Measurements from ENCODE around the gene GPATCH11.

Gene GPATCH11

GRCh38 chr2:37111958-37112357, 27.6 kb downstream of the GPATCH11 start:
- no peak overlapping the region for H4K91ac ChIP-seq (ENCODE audit: low read depth, low read length, poor library complexity)
- H2BK5ac ChIP-seq (ENCODE audit: low read length) = no peak overlapping the region
- H2BK12ac ChIP-seq (ENCODE audit: low read length) = no peak overlapping the region
- no peaks in the 10 kb centered on the region for H3K27me3 ChIP-seq (ENCODE audit: control insufficient read depth in 3 of 3, insufficient read depth in 3 of 3, low read depth in 1 of 3, low read length in 3 of 3)
- no peaks in the 10 kb centered on the region for H3K9me3 ChIP-seq (replicated peaks in 1 of 2; ENCODE audit: control insufficient read depth in 2 of 2, insufficient read depth in 1 of 2, low read depth in 1 of 2, low read length in 2 of 2)
- H3K27ac ChIP-seq (replicated peaks; ENCODE audit: low read length) = no peak overlapping the region
- no peak overlapping the region for H3K4ac ChIP-seq (ENCODE audit: low read length)
- no peak overlapping the region for H3K23ac ChIP-seq (ENCODE audit: low read depth, low read length, poor library complexity)
- H3K9ac ChIP-seq (ENCODE audit: low read depth, low read length, poor library complexity) = no peak overlapping the region
- H3K4me2 ChIP-seq (ENCODE audit: insufficient read depth, low read length, poor library complexity, severe bottlenecking) = no peak overlapping the region
- H3K18ac ChIP-seq (ENCODE audit: low read length) = no peak overlapping the region
- no peaks in the 10 kb centered on the region for H3K4me1 ChIP-seq (ENCODE audit: control insufficient read depth in 2 of 2, insufficient read depth in 1 of 2, low read depth in 1 of 2, low read length in 2 of 2)
- no peak overlapping the region for H3K4me3 ChIP-seq (ENCODE audit: low read length in 2 of 2)
- no peak overlapping the region for H4K8ac ChIP-seq (ENCODE audit: low read depth, low read length)
- whole genome bisulfite sequencing, 2 donors (ENCODE audit: extremely low coverage in 2 of 2, insufficient read length in 2 of 2, insufficient replicate concordance in 1 of 2) = no CpG with 5 or more reads among the region's 2 CpGs
- H2BK15ac ChIP-seq (ENCODE audit: low read length) = no peak overlapping the region
- no peak overlapping the region for H2BK120ac ChIP-seq (ENCODE audit: low read depth, low read length)
- H2AK5ac ChIP-seq (ENCODE audit: low read depth, low read length) = no peak overlapping the region
- H3K14ac ChIP-seq (ENCODE audit: low read length) = no peak overlapping the region
- no peaks in the 10 kb centered on the region for H3K79me1 ChIP-seq (ENCODE audit: low read depth, low read length)
- DNase-seq (ENCODE audit: low spot score) = no peak
- peaks cover 6 to 80% of the 10 kb centered on the region in 2 donors for H3K36me3 ChIP-seq (replicated peaks in 1 of 2; ENCODE audit: control insufficient read depth in 2 of 2, insufficient read depth in 2 of 2, low read length in 2 of 2)
- H2AFZ ChIP-seq (ENCODE audit: low read length) = no peak overlapping the region

- Histone ChIP-seq H2BK12ac (ENCODE audit: low read length) (no peak overlapping the region), H2BK5ac (ENCODE audit: low read length) (no peak overlapping the region), H3K4me2 (ENCODE audit: insufficient read depth, low read length, poor library complexity, severe bottlenecking) (no peak overlapping the region), H3K36me3 (replicated peaks in 1 of 2; ENCODE audit: control insufficient read depth in 2 of 2, insufficient read depth in 2 of 2, low read length in 2 of 2) (peaks cover 6 to 73% of the 10 kb centered on the region in 2 donors), H3K79me1 (ENCODE audit: low read depth, low read length) (no peaks in the 10 kb centered on the region), H3K18ac (ENCODE audit: low read length) (no peak overlapping the region), H4K8ac (ENCODE audit: low read depth, low read length) (no peak overlapping the region), H2AK5ac (ENCODE audit: low read depth, low read length) (no peak overlapping the region), H3K23ac (ENCODE audit: low read depth, low read length, poor library complexity) (no peak overlapping the region), H3K9me3 (replicated peaks in 1 of 2; ENCODE audit: control insufficient read depth in 2 of 2, insufficient read depth in 1 of 2, low read depth in 1 of 2, low read length in 2 of 2) (no peaks in the 10 kb centered on the region), H4K91ac (ENCODE audit: low read depth, low read length, poor library complexity) (no peak overlapping the region), H3K4me3 (ENCODE audit: low read length in 2 of 2) (no peak overlapping the region), H3K27ac (replicated peaks; ENCODE audit: low read length) (no peak overlapping the region), H2BK120ac (ENCODE audit: low read depth, low read length) (no peak overlapping the region), H2AFZ (ENCODE audit: low read length) (no peak overlapping the region), H3K27me3 (ENCODE audit: control insufficient read depth in 3 of 3, insufficient read depth in 3 of 3, low read depth in 1 of 3, low read length in 3 of 3) (no peaks in the 10 kb centered on the region), H3K9ac (ENCODE audit: low read depth, low read length, poor library complexity) (no peak overlapping the region), H2BK15ac (ENCODE audit: low read length) (no peak overlapping the region), H3K4ac (ENCODE audit: low read length) (no peak overlapping the region), H3K14ac (ENCODE audit: low read length) (no peak overlapping the region), H3K4me1 (ENCODE audit: control insufficient read depth in 2 of 2, insufficient read depth in 1 of 2, low read depth in 1 of 2, low read length in 2 of 2) (no peaks in the 10 kb centered on the region)
- no peak for DNase-seq (ENCODE audit: low spot score)
- no CpG with 5 or more reads among the region's 1 CpG for WGBS, 2 donors (ENCODE audit: extremely low coverage in 2 of 2, insufficient read length in 2 of 2, insufficient replicate concordance in 1 of 2)
Measured at GRCh38 chr2:37117566-37117965, 33.2 kb downstream of the GPATCH11 start.

GRCh38 chr2:37119157-37119556, 34.8 kb downstream of the GPATCH11 start:
- Histone ChIP-seq H2AK5ac (ENCODE audit: low read depth, low read length) (no peak overlapping the region), H3K4me1 (ENCODE audit: control insufficient read depth in 2 of 2, insufficient read depth in 1 of 2, low read depth in 1 of 2, low read length in 2 of 2) (no peaks in the 10 kb centered on the region), H3K36me3 (replicated peaks in 1 of 2; ENCODE audit: control insufficient read depth in 2 of 2, insufficient read depth in 2 of 2, low read length in 2 of 2) (peaks cover 6 to 70% of the 10 kb centered on the region in 2 donors), H2BK120ac (ENCODE audit: low read depth, low read length) (no peak overlapping the region), H2AFZ (ENCODE audit: low read length) (no peak overlapping the region), H3K4me2 (ENCODE audit: insufficient read depth, low read length, poor library complexity, severe bottlenecking) (no peak overlapping the region), H3K4ac (ENCODE audit: low read length) (no peak overlapping the region), H3K79me1 (ENCODE audit: low read depth, low read length) (no peaks in the 10 kb centered on the region), H3K9me3 (replicated peaks in 1 of 2; ENCODE audit: control insufficient read depth in 2 of 2, insufficient read depth in 1 of 2, low read depth in 1 of 2, low read length in 2 of 2) (no peaks in the 10 kb centered on the region), H3K14ac (ENCODE audit: low read length) (no peak overlapping the region), H2BK12ac (ENCODE audit: low read length) (no peak overlapping the region), H2BK5ac (ENCODE audit: low read length) (no peak overlapping the region), H3K27ac (replicated peaks; ENCODE audit: low read length) (no peak overlapping the region), H4K91ac (ENCODE audit: low read depth, low read length, poor library complexity) (no peak overlapping the region), H2BK15ac (ENCODE audit: low read length) (no peak overlapping the region), H3K23ac (ENCODE audit: low read depth, low read length, poor library complexity) (no peak overlapping the region), H3K4me3 (ENCODE audit: low read length in 2 of 2) (no peak overlapping the region), H4K8ac (ENCODE audit: low read depth, low read length) (no peak overlapping the region), H3K18ac (ENCODE audit: low read length) (no peak overlapping the region), H3K27me3 (ENCODE audit: control insufficient read depth in 3 of 3, insufficient read depth in 3 of 3, low read depth in 1 of 3, low read length in 3 of 3) (no peaks in the 10 kb centered on the region), H3K9ac (ENCODE audit: low read depth, low read length, poor library complexity) (no peak overlapping the region)
- WGBS, 2 donors (ENCODE audit: extremely low coverage in 2 of 2, insufficient read length in 2 of 2, insufficient replicate concordance in 1 of 2) = no CpG with 5 or more reads among the region's 5 CpGs
- no peak for DNase-seq (ENCODE audit: low spot score)

- H4K8ac ChIP-seq (ENCODE audit: low read depth, low read length) = no peak overlapping the region
- no peaks in the 10 kb centered on the region for H3K27me3 ChIP-seq (ENCODE audit: control insufficient read depth in 3 of 3, insufficient read depth in 3 of 3, low read depth in 1 of 3, low read length in 3 of 3)
- no peak overlapping the region for H3K4ac ChIP-seq (ENCODE audit: low read length)
- no peak overlapping the region for H2BK12ac ChIP-seq (ENCODE audit: low read length)
- H3K14ac ChIP-seq (ENCODE audit: low read length) = no peak overlapping the region
- peaks cover 3 to 69% of the 10 kb centered on the region in 2 donors for H3K36me3 ChIP-seq (replicated peaks in 1 of 2; ENCODE audit: control insufficient read depth in 2 of 2, insufficient read depth in 2 of 2, low read length in 2 of 2)
- H2AK5ac ChIP-seq (ENCODE audit: low read depth, low read length) = no peak overlapping the region
- H3K4me3 ChIP-seq (ENCODE audit: low read length in 2 of 2) = no peak overlapping the region
- no peak overlapping the region for H3K18ac ChIP-seq (ENCODE audit: low read length)
- H3K79me1 ChIP-seq (ENCODE audit: low read depth, low read length) = peaks cover 3% of the 10 kb centered on the region
- no peak for DNase-seq (ENCODE audit: low spot score)
- H2AFZ ChIP-seq (ENCODE audit: low read length) = no peak overlapping the region
- H3K27ac ChIP-seq (replicated peaks; ENCODE audit: low read length) = no peak overlapping the region
- no peak overlapping the region for H2BK120ac ChIP-seq (ENCODE audit: low read depth, low read length)
- H3K9ac ChIP-seq (ENCODE audit: low read depth, low read length, poor library complexity) = no peak overlapping the region
- H3K4me2 ChIP-seq (ENCODE audit: insufficient read depth, low read length, poor library complexity, severe bottlenecking) = no peak overlapping the region
- H3K9me3 ChIP-seq (replicated peaks in 1 of 2; ENCODE audit: control insufficient read depth in 2 of 2, insufficient read depth in 1 of 2, low read depth in 1 of 2, low read length in 2 of 2) = no peaks in the 10 kb centered on the region
- no CpG with 5 or more reads among the region's 2 CpGs for WGBS, 2 donors (ENCODE audit: extremely low coverage in 2 of 2, insufficient read length in 2 of 2, insufficient replicate concordance in 1 of 2)
- H2BK15ac ChIP-seq (ENCODE audit: low read length) = no peak overlapping the region
- no peak overlapping the region for H2BK5ac ChIP-seq (ENCODE audit: low read length)
- no peak overlapping the region for H4K91ac ChIP-seq (ENCODE audit: low read depth, low read length, poor library complexity)
- H3K23ac ChIP-seq (ENCODE audit: low read depth, low read length, poor library complexity) = no peak overlapping the region
- no peaks in the 10 kb centered on the region for H3K4me1 ChIP-seq (ENCODE audit: control insufficient read depth in 2 of 2, insufficient read depth in 1 of 2, low read depth in 1 of 2, low read length in 2 of 2)
Measured at GRCh38 chr2:37125416-37125815, 41.1 kb downstream of the GPATCH11 start.

Measured in neuronal stem cell (in vitro differentiated cells).